Measurements from ENCODE around the gene CD96. TPM values are rescaled to one million over a fixed set of nuclear protein-coding genes. Genes with fewer than 3 reads are reported as not detected.

Gene CD96
- total RNA-seq, 1 donor from 2014 or later: 0.32 TPM

DNA sequence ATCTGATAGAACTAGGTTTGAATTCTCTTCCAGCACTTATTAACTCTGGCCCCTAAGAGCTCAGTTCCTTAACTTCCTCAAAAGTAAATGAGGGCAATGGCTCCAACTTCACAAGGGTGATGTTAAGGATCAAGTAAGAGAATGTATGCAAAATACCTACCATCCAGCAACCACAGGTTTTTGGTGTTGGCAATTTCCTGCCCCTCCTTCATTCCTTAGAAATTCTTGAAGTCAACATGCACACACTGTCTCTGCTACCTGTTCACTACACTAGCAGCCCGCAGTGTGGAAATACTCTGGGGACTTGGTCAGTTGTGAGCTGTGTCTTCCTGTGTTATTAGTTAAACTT lies 48.1 kb downstream of the CD96 start:
- no peak for ATAC-seq
- DNase-seq: no peak
- intact Hi-C loops (cut with micrococcal nuclease): no loop called here

DNA sequence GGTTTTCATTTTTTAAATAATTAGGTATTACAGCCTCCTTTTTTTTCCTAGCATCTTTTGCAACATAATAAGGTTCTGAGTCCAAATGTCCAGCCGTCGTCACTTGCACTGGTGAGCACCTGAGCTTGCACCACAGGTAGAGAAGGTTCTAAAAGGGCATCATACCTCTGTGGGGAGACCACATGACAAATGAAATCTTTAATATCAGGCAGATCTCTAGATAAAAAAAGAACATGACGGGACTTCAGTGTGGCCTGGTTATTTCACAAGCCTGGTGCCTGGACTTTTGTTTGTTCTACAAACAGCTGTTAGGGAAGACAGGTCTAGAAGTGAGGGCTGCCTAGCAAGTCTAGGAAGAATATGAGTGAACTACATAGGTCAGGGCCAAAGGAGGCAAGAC lies 49.6 kb downstream of the CD96 start:
- DNase-seq: no peak
- intact Hi-C loops (cut with micrococcal nuclease): no loop called here
- ATAC-seq: no peak

DNA sequence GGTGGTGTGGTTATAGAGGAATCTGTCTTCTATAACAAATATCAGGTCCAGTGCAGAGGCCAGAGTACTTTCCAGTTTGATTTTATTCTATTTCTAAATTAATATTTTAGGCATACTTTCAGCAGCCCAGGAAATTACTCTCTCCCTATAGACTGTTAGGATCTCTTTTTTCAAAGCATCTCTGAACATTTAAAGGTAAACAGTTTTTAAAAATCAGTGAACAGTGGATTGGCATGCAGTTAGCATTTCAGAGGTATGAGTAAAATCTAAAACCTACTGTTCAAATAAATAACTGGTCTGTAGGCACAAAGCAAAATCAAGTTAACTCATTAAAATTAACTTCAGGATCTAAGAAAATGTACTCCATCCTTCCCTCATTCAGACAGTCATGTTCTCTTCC lies 50.1 kb downstream of the CD96 start:
- intact Hi-C loops (cut with micrococcal nuclease): no loop called here
- ATAC-seq (no peak), DNase-seq (no peak)

DNA sequence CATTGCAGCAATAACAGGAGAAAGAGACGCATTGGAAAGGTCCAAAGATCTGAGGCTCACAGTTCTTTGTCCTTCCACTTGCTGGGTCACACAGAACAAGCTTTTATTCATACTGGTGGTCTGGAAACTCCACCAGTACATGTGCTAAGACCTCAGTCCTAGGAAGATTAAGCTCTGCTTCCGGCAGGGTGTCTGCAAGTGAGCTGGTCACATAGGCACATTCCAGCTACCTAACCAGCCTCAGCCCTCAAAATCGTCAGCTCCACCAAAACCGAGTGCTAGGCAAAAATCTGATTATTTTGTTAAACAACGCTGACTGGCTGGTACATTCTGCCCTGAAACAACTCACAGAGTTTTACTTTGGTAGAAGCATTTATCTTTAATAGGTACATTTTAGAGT lies 50.9 kb downstream of the CD96 start:
- no peak for ATAC-seq
- intact Hi-C loops (cut with micrococcal nuclease): no loop called here
- DNase-seq: no peak

DNA sequence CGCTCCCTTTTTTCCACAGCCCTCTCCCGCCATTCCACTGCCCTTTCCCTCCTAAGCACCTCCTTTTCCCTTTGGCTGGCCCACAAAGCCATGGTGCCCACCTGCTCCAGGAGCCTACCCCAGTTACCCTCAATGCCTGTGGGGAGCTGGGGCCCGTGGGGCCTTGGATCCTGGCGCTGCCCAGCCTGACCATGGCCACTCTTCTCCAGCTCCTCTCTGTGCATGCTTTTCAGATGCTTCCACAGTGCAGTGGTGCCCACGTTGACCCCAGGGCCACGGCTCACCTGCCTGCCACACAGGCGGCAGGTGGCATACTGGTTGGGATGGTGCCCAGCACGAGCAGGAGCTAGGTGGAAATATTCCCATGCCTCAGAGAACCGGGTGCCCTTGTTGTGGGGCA lies 51.7 kb downstream of the CD96 start:
- ATAC-seq (no peak), DNase-seq (no peak)
- intact Hi-C loops (cut with micrococcal nuclease): no loop called here

DNA sequence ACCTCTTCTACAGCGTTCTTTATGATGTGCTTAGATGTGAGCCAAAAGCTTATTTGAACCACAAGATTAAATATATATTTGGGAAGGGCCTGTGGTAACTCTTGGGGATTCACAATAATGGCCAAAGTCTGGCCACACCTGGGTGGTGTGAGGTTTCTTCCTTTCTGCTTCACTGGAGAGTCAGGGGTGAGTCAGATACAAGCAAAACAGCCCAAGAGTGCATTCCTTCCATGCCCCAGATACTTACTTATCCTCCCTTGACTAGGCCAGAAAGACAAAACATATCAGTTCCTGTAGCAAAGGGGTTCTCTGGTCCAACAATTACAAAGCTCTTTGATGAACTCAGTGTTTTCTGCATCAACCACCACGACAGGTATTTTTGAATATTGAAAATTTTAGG lies 52.2 kb downstream of the CD96 start:
- ATAC-seq (no peak), DNase-seq (no peak)
- intact Hi-C loops (cut with micrococcal nuclease): no loop called here

DNA sequence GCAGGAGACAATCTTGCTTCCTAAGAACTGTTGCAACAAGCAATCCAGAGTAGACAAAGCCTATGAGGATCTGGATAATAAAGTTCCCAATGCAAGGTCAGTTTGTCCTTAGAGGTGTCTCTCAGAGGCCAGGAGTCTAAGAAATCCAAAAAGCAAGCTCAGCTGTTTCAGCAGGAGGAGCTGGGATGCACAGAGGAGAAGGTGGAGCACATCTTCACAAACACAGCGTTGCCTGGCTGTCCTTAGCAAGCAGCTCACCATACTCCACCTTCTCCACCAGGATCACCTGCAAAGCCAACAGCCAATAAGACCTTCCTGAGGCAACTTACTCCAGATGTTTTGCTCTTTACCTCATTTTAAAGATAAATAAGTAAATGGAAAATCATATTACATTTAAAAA lies 52.8 kb downstream of the CD96 start:
- no peak for DNase-seq
- intact Hi-C loops (cut with micrococcal nuclease): no loop called here
- ATAC-seq: no peak

DNA sequence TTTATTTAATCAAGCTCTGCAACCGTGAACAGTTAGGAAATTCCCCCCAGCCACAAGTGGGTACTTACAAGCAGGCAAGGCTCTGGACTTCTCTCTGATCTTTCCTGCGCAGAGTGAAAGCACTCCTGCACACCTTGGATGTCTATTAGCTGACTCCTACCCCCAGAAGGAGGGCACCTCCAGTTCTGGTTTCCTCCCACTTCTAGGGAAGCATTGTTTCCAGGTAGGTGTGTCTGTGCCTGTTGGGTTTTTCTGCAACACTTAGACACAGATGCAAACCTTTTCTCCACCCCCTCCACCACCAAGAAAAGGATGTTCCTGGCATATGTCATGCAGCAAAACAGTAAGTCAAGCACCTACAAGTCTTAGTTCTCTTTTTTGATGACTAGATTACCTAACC lies 53.2 kb downstream of the CD96 start, which contains the start of gene ZBED2:
Gene ZBED2, minus strand, starts transcription at position 115 of the 400 bp plus-strand sequence. CDS start 1,145 bp downstream, outside the sequence.
- DNase-seq (no peak), ATAC-seq (no peak)
- intact Hi-C loops (cut with micrococcal nuclease): no loop called here

DNA sequence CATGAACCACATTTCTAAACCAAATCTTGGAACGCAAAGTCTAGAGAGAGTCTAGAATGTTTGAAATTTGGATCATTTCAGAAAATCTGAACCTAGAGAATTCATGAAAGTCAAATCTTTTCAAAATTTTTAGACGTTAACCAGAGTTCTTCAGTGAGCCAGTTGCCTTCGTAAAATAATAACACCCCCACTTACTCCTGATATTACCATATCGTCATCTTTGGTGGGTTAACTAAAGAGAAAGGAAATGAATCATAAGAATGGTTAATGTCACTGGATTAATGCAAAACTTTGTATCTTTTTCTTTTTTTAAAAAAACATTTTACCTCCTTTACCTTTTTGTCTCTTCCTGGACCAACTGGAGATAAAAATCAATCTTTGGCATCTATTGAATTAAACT lies 54.3 kb downstream of the CD96 start:
- intact Hi-C loops (cut with micrococcal nuclease): no loop called here
- no peak for DNase-seq
- no peak for ATAC-seq

DNA sequence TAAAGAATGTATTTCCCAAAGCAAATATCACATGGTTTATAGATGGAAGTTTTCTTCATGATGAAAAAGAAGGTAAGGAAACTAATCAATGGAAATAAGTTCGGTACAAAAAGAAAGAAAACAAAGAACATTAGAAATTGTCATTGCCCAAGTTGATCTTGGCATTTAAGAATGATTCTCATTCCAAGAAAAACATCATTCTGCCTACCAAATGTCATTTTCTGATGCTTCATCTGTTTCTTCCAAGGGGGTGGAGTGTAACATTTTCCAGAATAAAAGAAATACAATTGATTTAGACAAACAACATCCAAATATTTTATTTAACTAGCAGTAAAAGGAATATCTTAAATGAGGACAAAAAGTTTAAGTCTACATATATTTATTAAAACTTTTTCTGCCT lies 56.1 kb downstream of the CD96 start:
- DNase-seq (no peak), ATAC-seq (no peak)
- intact Hi-C loops (cut with micrococcal nuclease): no loop called here

DNA sequence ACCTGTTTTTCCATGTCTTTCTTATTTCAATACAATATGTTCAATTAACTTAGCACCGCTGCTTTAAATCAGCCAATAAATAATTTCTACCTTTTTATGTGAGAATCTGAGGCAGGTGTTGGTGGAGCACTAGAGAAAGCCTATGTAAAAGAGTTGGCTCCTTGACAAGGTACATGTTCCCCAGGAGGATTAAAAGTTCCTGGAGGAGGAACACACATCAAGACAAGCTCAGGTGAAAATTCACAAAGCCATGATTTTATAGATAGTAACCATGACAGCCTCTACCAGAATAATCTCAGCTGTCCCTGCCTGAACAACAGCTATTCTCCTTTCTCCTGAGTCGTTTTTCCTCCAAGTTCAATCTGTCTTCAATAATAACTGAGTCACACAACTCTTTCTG lies 56.6 kb downstream of the CD96 start:
- intact Hi-C loops (cut with micrococcal nuclease): no loop called here
- DNase-seq: no peak
- ATAC-seq: no peak

DNA sequence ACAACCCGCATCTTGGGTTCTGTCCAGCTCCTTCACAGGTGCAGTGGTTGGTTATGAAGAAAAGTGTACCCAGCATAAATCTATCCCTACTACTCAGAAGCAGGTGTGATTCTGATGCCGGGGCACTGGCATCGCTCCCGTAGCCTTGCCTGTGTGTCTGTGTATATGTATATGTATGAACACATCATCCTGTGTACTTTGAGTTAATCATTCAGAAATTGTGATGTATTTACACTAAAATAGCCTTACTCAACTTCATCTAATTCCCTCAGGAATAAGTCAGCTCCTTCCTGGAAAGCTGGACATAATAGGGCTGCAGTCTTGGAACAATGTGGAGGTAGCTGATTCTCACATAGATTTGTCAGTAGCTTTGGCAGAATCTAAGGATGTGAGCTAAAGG lies 59.8 kb downstream of the CD96 start:
- intact Hi-C loops (cut with micrococcal nuclease): no loop called here
- DNase-seq (no peak), ATAC-seq (no peak)

DNA sequence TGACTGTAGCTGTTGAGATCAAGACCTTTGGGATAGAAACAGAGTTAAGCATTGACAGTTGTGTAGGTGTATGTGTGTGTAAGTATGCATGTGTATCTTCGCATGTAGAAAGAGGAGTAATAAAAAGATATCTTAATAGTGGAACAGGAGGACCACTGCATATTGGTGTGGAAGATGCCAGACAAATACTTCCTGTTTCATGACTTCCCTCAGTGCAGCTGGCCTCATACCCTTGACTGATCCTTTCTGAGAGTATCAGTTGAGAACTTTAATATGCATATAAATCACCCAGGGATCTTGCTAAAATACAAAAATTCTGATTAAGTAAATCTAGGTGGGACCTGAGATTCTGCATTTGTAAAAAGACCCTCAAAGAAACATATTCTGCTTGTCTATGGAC lies 61.7 kb downstream of the CD96 start:
- intact Hi-C loops (cut with micrococcal nuclease): no loop called here
- DNase-seq: no peak
- no peak for ATAC-seq

DNA sequence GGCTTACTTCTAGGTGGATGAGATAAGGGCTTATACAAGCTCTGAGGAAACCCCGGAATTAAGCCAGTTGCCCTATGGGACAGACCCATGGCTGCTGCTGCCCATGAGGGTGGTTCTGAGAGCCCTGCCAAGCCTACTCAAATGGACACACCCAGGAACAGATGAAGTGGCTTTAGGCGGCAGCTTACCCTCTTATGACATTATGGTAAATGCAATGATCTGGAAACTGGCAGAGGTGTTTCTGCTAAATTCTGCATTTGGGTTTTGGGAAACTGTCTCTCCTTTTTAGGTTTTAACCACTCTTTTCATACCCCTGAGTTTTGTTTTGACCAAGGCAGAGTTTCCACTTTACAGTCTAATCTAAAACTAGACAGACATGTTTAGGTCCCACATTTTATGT lies 62.1 kb downstream of the CD96 start:
- intact Hi-C loops (cut with micrococcal nuclease): no loop called here
- ATAC-seq: no peak
- DNase-seq: no peak

DNA sequence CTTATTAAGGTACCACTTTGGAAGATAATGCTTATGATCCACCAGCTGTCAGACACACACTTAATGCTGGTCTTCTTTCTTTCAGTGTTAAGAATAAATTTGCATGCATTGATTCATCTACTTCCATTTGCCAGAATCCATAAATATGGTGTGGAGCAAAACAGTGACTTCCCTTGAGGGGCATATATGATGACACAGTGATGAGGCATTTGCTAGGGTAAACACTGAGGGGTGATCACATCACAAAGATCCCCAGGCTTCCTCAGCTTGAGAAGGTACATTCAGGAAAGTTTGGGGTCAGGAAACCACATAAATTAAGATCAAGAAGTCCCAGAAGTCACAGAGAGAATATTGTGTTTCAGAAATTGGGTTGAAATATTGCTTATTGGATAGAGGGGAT lies 63.0 kb downstream of the CD96 start:
- ATAC-seq (no peak), DNase-seq (no peak)
- intact Hi-C loops (cut with micrococcal nuclease): no loop called here

DNA sequence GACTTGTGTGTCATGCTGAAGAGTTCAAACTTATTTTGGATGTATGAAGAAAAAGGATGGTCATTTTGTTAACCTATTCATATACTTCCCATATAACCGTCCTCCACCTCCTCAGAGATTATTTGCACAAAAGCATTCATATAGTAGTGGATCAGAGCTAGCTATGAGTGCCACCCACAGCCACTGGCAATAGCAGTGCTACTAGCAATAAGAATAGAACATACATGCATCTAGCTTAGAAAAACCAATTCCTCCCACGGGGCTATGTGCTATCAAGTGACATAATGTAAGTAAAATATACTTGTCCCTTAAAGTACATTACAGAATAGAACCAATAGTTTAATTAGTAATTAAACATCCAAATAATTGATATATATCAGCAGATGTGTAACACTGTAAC lies 63.5 kb downstream of the CD96 start:
- ATAC-seq (no peak), DNase-seq (no peak)
- intact Hi-C loops (cut with micrococcal nuclease): no loop called here

DNA sequence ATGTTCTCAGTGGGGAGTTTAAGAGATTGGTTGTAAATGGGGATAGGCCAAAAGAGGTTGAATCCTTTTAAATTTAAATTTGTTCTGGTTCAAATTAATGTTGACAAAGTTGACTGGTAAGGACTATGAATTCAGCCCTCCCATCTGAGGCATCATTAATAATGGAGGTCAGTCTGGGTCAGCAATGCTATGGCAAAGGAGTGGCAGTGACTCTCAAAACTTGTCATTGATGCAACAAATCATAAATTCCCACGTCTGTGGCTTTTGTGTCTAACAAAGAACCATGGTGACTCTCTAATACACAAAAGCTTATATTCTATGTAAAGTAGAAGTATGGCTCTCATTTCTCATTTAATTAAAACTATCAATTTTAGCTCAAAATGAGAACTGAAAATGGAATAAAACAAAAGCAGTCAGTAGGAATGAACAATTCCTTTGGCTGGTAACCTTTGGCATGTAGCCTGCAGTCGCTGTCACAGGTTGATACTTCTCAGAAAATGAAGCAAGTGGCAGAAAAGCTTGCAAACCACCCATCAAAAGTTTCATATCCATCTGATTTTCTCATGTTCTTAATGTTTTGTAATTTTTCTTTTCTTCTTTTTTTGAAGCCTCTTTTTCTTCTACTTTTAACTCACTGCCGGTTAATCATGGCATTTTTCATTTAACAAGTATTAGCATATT lies 65.4 kb downstream of the CD96 start:
- ATAC-seq: no peak
- DNase-seq: no peak

DNA sequence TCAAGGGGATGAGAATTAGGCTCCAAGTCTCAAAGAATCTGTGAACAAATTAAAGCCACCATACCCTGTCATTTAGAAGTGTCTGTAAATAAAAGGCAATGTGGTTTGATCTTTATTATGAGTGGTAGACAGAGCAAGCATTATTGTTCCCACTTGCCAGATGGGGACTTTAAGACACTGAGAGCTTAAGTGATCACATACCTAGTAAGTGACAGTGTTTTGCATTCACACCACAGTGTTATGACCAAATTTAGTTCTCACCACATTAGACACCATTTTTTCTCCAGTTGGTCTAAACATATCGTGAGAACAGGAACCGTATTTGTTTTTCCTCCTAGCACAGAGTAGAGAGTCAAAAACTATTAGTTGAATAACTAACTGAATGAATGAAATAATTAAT lies 66.4 kb downstream of the CD96 start:
- ATAC-seq: no peak
- no peak for DNase-seq
- intact Hi-C loops (cut with micrococcal nuclease): no loop called here

More for the DNA sequence above, 65.4 kb downstream of the CD96 start:
- intact Hi-C loops (cut with micrococcal nuclease): no loop called here

DNA sequence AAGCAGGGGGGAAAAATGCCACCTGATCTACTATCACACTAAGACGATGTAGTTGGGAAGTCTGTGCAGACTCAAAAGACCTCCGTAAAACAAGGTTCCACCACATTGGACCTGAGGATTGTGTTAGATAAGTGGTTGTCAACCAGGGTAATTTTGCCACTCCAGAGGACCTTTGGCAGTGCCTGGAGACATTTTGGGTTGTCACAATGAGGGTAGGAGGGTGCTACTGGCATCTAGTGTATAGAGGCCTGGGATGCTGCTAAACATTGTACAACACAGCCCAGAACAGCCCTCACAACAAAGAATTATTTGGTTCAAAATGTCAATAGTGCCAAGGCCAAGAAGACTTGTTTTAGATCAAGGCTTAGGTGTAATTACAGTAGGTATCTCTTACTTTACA lies 67.7 kb downstream of the CD96 start:
- intact Hi-C loops (cut with micrococcal nuclease): no loop called here
- no peak for DNase-seq
- no peak for ATAC-seq

DNA sequence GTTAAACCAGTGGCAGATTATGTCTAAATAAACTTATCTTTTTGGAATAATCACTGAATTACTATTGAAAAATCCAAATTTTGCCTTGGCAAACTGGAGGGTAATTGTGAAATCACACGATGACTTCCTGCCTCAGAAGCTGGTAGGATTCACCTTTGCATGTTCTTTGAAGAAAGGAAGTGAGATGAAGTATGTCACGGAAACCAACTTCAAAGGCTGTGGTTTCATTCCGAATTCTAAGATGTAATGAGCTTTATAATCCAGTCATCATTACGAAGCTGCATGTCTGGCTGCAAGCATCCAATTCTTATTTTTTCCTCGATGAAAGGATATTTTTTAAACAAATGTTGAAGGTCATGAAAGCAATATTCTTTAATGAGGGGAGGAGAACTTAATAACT lies 68.2 kb downstream of the CD96 start:
- intact Hi-C loops (cut with micrococcal nuclease): no loop called here

DNA sequence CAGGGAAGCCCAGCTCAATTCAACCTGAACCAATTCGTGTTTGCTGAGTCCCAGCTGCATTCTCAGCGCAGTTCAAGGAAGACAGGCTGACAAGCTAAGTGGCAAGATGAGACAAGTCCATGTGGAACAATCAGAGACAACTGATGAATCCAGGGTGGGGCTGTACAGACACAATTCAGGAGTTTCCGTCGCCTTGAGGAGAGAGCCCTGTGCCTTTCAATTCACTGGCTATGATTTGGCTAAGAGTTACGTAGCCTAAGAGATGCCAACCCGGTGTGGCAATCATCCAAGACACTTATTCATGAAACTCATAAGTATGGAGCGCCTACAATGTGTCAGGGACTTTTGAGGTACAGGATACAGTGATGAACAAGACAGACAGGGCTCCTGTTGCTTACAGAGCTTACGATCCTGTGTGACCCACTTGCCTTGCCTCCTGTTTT lies 68.6 kb downstream of the CD96 start:
- ATAC-seq (no peak), DNase-seq (no peak)
- intact Hi-C loops (cut with micrococcal nuclease): no loop called here

More for the DNA sequence above, 68.2 kb downstream of the CD96 start:
- ATAC-seq (no peak), DNase-seq (no peak)

DNA sequence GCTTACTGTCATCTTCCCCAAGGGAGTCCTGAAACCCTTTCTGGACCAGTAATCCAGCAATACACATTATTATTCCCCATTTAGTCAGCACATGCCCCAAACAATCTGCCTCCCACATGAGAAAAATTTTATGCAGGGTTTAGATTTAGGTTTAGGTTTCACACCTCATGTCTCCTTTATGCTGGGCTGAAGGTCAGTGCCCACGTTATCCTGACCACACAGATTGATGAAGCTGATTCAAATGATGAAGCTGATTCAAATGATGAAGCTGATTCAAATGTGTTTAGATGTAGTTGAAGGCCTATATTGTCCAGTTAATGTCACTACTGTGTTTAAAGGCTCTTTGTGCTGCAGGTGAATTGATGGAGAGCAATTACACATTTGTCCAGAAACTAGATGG lies 71.3 kb downstream of the CD96 start:
- intact Hi-C loops (cut with micrococcal nuclease): no loop called here
- DNase-seq: no peak
- no peak for ATAC-seq
